ENCODE data around the gene DPP10. TPM values are rescaled to one million over a fixed set of nuclear protein-coding genes. Genes with fewer than 3 reads are reported as not detected.

Gene DPP10
- total RNA-seq, 1 donor from 2014 or later, result 1.1 TPM

DNA sequence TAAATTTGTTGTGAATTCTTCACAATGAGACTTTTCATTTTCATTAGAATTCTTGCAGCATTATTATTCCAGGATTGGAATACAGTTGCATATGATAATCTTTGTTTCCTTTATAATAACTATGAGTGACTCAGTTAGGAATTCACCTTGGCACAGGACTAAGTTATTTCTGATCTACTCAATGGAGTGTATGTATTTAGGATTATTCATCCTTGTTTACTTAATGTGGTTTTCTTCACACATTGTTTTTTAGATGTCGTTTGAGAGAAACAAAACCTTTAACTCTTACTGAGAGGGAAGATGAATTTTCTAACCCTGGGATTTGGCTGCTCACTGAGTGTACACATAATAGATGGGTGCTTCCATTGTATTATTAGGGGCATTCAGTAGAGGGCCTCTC lies 970.1 kb downstream of the DPP10 start:
- FAIRE-seq, result no peak
- H3K27ac ChIP-seq (ENCODE audit: low read depth, low read length), result no peak overlapping the region
- no peak overlapping the region for H3K27ac Mint-ChIP-seq (ENCODE audit: unreplicated experiment)

GRCh38 chr2:115413791-115414190 lies 971.4 kb downstream of the DPP10 start:
- DNase-seq (ENCODE audit: low read depth), result no peak
- Histone ChIP-seq H3K9ac (ENCODE audit: low read length) (no peak overlapping the region), H3K9me3 (ENCODE audit: insufficient read depth, low read depth, low read length) (no peaks in the 10 kb centered on the region), H3K4me3 (ENCODE audit: insufficient read depth, low read depth, low read length) (no peak overlapping the region), H3K4me2 (ENCODE audit: low read length) (peak overlapping the region; percentile 9), H3K27me3 (ENCODE audit: insufficient read depth, low read length) (no peaks in the 10 kb centered on the region), H3K4me1 (ENCODE audit: insufficient read depth, low read length) (peaks cover 5% of the 10 kb centered on the region), H3K27ac (ENCODE audit: low read depth, low read length) (peak overlapping the region; percentile 29), H3K36me3 (ENCODE audit: insufficient read depth, low read length) (no peaks in the 10 kb centered on the region), H3K79me2 (ENCODE audit: insufficient read depth, low read length) (no peaks in the 10 kb centered on the region), H4K20me1 (ENCODE audit: insufficient read depth, low read length) (no peaks in the 10 kb centered on the region), H2AFZ (ENCODE audit: low read depth, low read length) (no peak overlapping the region)
- TF ChIP-seq EZH2 (IDR thresholded peaks at IDR 0.05; ENCODE audit: insufficient read depth, low read length) (no peak), CTCF (IDR thresholded peaks at IDR 0.05; ENCODE audit: insufficient read depth, low read depth, low read length) (no peak)
- Mint-ChIP-seq H3K27me3 (ENCODE audit: low read depth, unreplicated experiment) (no peaks in the 10 kb centered on the region), H3K4me3 (ENCODE audit: unreplicated experiment) (no peak overlapping the region), H3K36me3 (ENCODE audit: low read depth, unreplicated experiment) (no peaks in the 10 kb centered on the region), H3K27ac (ENCODE audit: unreplicated experiment) (peak overlapping the region; percentile 72), H3K9me3 (ENCODE audit: unreplicated experiment) (no peaks in the 10 kb centered on the region), H3K4me1 (ENCODE audit: low read depth, unreplicated experiment) (peaks cover 10% of the 10 kb centered on the region)
- FAIRE-seq, result no peak

More for the DNA sequence above, 970.1 kb downstream of the DPP10 start:
- Histone ChIP-seq H3K4me1 (ENCODE audit: insufficient read depth, low read length) (peaks cover 5% of the 10 kb centered on the region), H3K27me3 (ENCODE audit: insufficient read depth, low read length) (no peaks in the 10 kb centered on the region), H3K36me3 (ENCODE audit: insufficient read depth, low read length) (no peaks in the 10 kb centered on the region), H3K4me3 (ENCODE audit: insufficient read depth, low read depth, low read length) (no peak overlapping the region), H3K9me3 (ENCODE audit: insufficient read depth, low read depth, low read length) (no peaks in the 10 kb centered on the region), H4K20me1 (ENCODE audit: insufficient read depth, low read length) (no peaks in the 10 kb centered on the region), H3K4me2 (ENCODE audit: low read length) (no peak overlapping the region), H3K79me2 (ENCODE audit: insufficient read depth, low read length) (no peaks in the 10 kb centered on the region), H3K9ac (ENCODE audit: low read length) (no peak overlapping the region), H2AFZ (ENCODE audit: low read depth, low read length) (no peak overlapping the region)
- H3K4me3 Mint-ChIP-seq (ENCODE audit: unreplicated experiment), result no peak overlapping the region
- H3K9me3 Mint-ChIP-seq (ENCODE audit: unreplicated experiment), result no peaks in the 10 kb centered on the region
- H3K4me1 Mint-ChIP-seq (ENCODE audit: low read depth, unreplicated experiment), result peaks cover 8% of the 10 kb centered on the region
- TF ChIP-seq EZH2 (IDR thresholded peaks at IDR 0.05; ENCODE audit: insufficient read depth, low read length) (no peak), CTCF (IDR thresholded peaks at IDR 0.05; ENCODE audit: insufficient read depth, low read depth, low read length) (no peak)
- DNase-seq (ENCODE audit: low read depth), result no peak
- H3K27me3 Mint-ChIP-seq (ENCODE audit: low read depth, unreplicated experiment), result no peaks in the 10 kb centered on the region
- H3K36me3 Mint-ChIP-seq (ENCODE audit: low read depth, unreplicated experiment), result no peaks in the 10 kb centered on the region

GRCh38 chr2:115414466-115414865 lies 972.0 kb downstream of the DPP10 start:
- no peak for DNase-seq (ENCODE audit: low read depth)

More at GRCh38 chr2:115414466-115414865, 972.0 kb downstream of the DPP10 start:
- no peak overlapping the region for H2AFZ ChIP-seq (ENCODE audit: low read depth, low read length)
- no peaks in the 10 kb centered on the region for H4K20me1 ChIP-seq (ENCODE audit: insufficient read depth, low read length)
- Mint-ChIP-seq H3K36me3 (ENCODE audit: low read depth, unreplicated experiment) (no peaks in the 10 kb centered on the region), H3K9me3 (ENCODE audit: unreplicated experiment) (no peaks in the 10 kb centered on the region), H3K27ac (ENCODE audit: unreplicated experiment) (no peak overlapping the region), H3K4me3 (ENCODE audit: unreplicated experiment) (no peak overlapping the region), H3K4me1 (ENCODE audit: low read depth, unreplicated experiment) (peaks cover 10% of the 10 kb centered on the region), H3K27me3 (ENCODE audit: low read depth, unreplicated experiment) (no peaks in the 10 kb centered on the region)
- no peaks in the 10 kb centered on the region for H3K27me3 ChIP-seq (ENCODE audit: insufficient read depth, low read length)
- peak overlapping the region; percentile 29 for H3K27ac ChIP-seq (ENCODE audit: low read depth, low read length)
- H3K9me3 ChIP-seq (ENCODE audit: insufficient read depth, low read depth, low read length), result no peaks in the 10 kb centered on the region
- H3K79me2 ChIP-seq (ENCODE audit: insufficient read depth, low read length), result no peaks in the 10 kb centered on the region
- TF ChIP-seq EZH2 (IDR thresholded peaks at IDR 0.05; ENCODE audit: insufficient read depth, low read length), result no peak
- no peak for TF ChIP-seq CTCF (IDR thresholded peaks at IDR 0.05; ENCODE audit: insufficient read depth, low read depth, low read length)
- no peak for FAIRE-seq
- H3K4me3 ChIP-seq (ENCODE audit: insufficient read depth, low read depth, low read length), result no peak overlapping the region
- H3K4me1 ChIP-seq (ENCODE audit: insufficient read depth, low read length), result peaks cover 5% of the 10 kb centered on the region
- H3K36me3 ChIP-seq (ENCODE audit: insufficient read depth, low read length), result no peaks in the 10 kb centered on the region
- H3K9ac ChIP-seq (ENCODE audit: low read length), result no peak overlapping the region
- no peak overlapping the region for H3K4me2 ChIP-seq (ENCODE audit: low read length)
